ENCODE results near the gene MRPL27. TPM values are rescaled to one million over a fixed set of nuclear protein-coding genes. Genes with fewer than 3 reads are reported as not detected.

The MRPL27 gene
- total RNA-seq, 2 experiments from 2014 or later = 13.7 to 14.8 TPM

- Histone ChIP-seq H3K36me3 (ENCODE audit: insufficient read depth, low read length) (no peaks in the 10 kb centered on the region), H3K4me1 (ENCODE audit: insufficient read depth, low read length) (no peaks in the 10 kb centered on the region), H3K4me3 (ENCODE audit: low read length) (no peak overlapping the region), H3K9me3 (ENCODE audit: control insufficient read depth in 1 of 2, insufficient read depth in 1 of 2, low read length in 2 of 2) (no peaks in the 10 kb centered on the region), H3K27ac (ENCODE audit: low read depth in 1 of 2, low read length in 2 of 2) (no peak overlapping the region), H3K27me3 (ENCODE audit: control insufficient read depth in 1 of 2, insufficient read depth in 2 of 2, low read length in 2 of 2) (peaks cover 0 to 3% of the 10 kb centered on the region in 2 experiments)
- CTCF ChIA-PET = no interaction called here
- Mint-ChIP-seq H3K36me3 (ENCODE audit: low read depth) (no peaks in the 10 kb centered on the region), H3K27me3 (no peaks in the 10 kb centered on the region), H3K4me1 (ENCODE audit: low read depth) (peaks cover 12% of the 10 kb centered on the region), H3K9me3 (no peaks in the 10 kb centered on the region), H3K27ac (no peak overlapping the region), H3K4me3 (no peak overlapping the region)
- POLR2A ChIA-PET = no interaction called here
- DNase-seq (no peak), ATAC-seq (ENCODE audit: poor library complexity) (no peak)
- intact Hi-C loops (cut with DNase I, micrococcal nuclease) = no loop called here
- no peak for TF ChIP-seq CTCF (IDR thresholded peaks at IDR 0.05)
Measured at GRCh38 chr17:50331085-50331791, 41.7 kb downstream of the MRPL27 start.

GRCh38 chr17:50330151-50330775 lies 42.7 kb downstream of the MRPL27 start:
- intact Hi-C loops (cut with DNase I, micrococcal nuclease) = no loop called here
- ATAC-seq (ENCODE audit: poor library complexity) = no peak
- peaks cover 12% of the 10 kb centered on the region for H3K4me1 Mint-ChIP-seq (ENCODE audit: low read depth)
- POLR2A ChIA-PET = no interaction called here
- Histone ChIP-seq H3K4me1 (ENCODE audit: insufficient read depth, low read length) (no peaks in the 10 kb centered on the region), H3K27ac (ENCODE audit: low read depth in 1 of 2, low read length in 2 of 2) (no peak overlapping the region), H3K27me3 (ENCODE audit: control insufficient read depth in 1 of 2, insufficient read depth in 2 of 2, low read length in 2 of 2) (peaks cover 0 to 3% of the 10 kb centered on the region in 2 experiments), H3K9me3 (ENCODE audit: control insufficient read depth in 1 of 2, insufficient read depth in 1 of 2, low read length in 2 of 2) (no peaks in the 10 kb centered on the region), H3K36me3 (ENCODE audit: insufficient read depth, low read length) (no peaks in the 10 kb centered on the region), H3K4me3 (ENCODE audit: low read length) (no peak overlapping the region)
- no peak for TF ChIP-seq CTCF (IDR thresholded peaks at IDR 0.05)
- H3K36me3 Mint-ChIP-seq (ENCODE audit: low read depth) = no peaks in the 10 kb centered on the region
- H3K27me3 Mint-ChIP-seq = no peaks in the 10 kb centered on the region
- no peak overlapping the region for H3K4me3 Mint-ChIP-seq
- no peak overlapping the region for H3K27ac Mint-ChIP-seq
- CTCF ChIA-PET = no interaction called here
- no peak for DNase-seq
- H3K9me3 Mint-ChIP-seq = no peaks in the 10 kb centered on the region

- Mint-ChIP-seq H3K9me3 (no peaks in the 10 kb centered on the region), H3K4me3 (no peak overlapping the region), H3K27me3 (no peaks in the 10 kb centered on the region), H3K27ac (no peak overlapping the region), H3K36me3 (ENCODE audit: low read depth) (no peaks in the 10 kb centered on the region), H3K4me1 (ENCODE audit: low read depth) (peaks cover 12% of the 10 kb centered on the region)
- Histone ChIP-seq H3K27ac (ENCODE audit: low read depth in 1 of 2, low read length in 2 of 2) (no peak overlapping the region), H3K9me3 (ENCODE audit: control insufficient read depth in 1 of 2, insufficient read depth in 1 of 2, low read length in 2 of 2) (no peaks in the 10 kb centered on the region), H3K4me1 (ENCODE audit: insufficient read depth, low read length) (no peaks in the 10 kb centered on the region), H3K36me3 (ENCODE audit: insufficient read depth, low read length) (no peaks in the 10 kb centered on the region), H3K27me3 (ENCODE audit: control insufficient read depth in 1 of 2, insufficient read depth in 2 of 2, low read length in 2 of 2) (peaks cover 0 to 3% of the 10 kb centered on the region in 2 experiments), H3K4me3 (ENCODE audit: low read length) (no peak overlapping the region)
- ATAC-seq (ENCODE audit: poor library complexity) (no peak), DNase-seq (no peak)
- intact Hi-C loops (cut with DNase I, micrococcal nuclease) = no loop called here
- CTCF ChIA-PET = no interaction called here
- POLR2A ChIA-PET = no interaction called here
- TF ChIP-seq CTCF (IDR thresholded peaks at IDR 0.05) = no peak
Measured at GRCh38 chr17:50329716-50330115, 43.3 kb downstream of the MRPL27 start.
